RWPE2 (cell line): ENCODE data around the gene HOXD8.

Experiments used
- ATAC-seq: fragments of 200-7000 bp; cut with Tn5 transposase; 3 replicates; pipeline ENCODE4 v1.9.1; 2021; ENCODE audit warnings: low read depth
- DNase-seq: peaks from one replicate; pipeline ENCODE4 v3.0.0-alpha.2; 2020; ENCODE audit warnings: low spot score
- H3K27ac ChIP-seq: fragments of 450-650 bp; 2 replicates; pipeline ENCODE4 v1.5.1; 2017; ENCODE audit warnings: mild to moderate bottlenecking; ENCODE audit not compliant: poor library complexity, severe bottlenecking
- H3K27me3 ChIP-seq: fragments of 250-450 bp; sonication (Bioruptor Pico); 2 replicates; pipeline ENCODE4 v1.5.1; 2021; ENCODE audit warnings: mild to moderate bottlenecking, moderate library complexity; ENCODE audit not compliant: insufficient read depth, poor library complexity, severe bottlenecking
- H3K36me3 ChIP-seq: fragments of 250-450 bp; sonication (Bioruptor Pico); 2 replicates; pipeline ENCODE4 v1.5.1; 2020; ENCODE audit warnings: low read depth, mild to moderate bottlenecking, moderate library complexity
- H3K4me1 ChIP-seq: fragments of 250-450 bp; sonication (Bioruptor Pico); 2 replicates; pipeline ENCODE4 v1.5.1; 2021; ENCODE audit warnings: mild to moderate bottlenecking, moderate library complexity; ENCODE audit not compliant: insufficient read depth, poor library complexity, severe bottlenecking
- H3K4me3 ChIP-seq: fragments of 250-450 bp; sonication (Bioruptor Pico); 2 replicates; pipeline ENCODE4 v1.5.1; 2021; ENCODE audit warnings: mild to moderate bottlenecking, moderate library complexity; ENCODE audit not compliant: severe bottlenecking
- H3K9me3 ChIP-seq: fragments of 250-450 bp; sonication (Bioruptor Pico); 2 replicates; pipeline ENCODE4 v1.5.1; 2021; ENCODE audit warnings: mild to moderate bottlenecking, moderate library complexity; ENCODE audit not compliant: severe bottlenecking
- CTCF ChIP-seq: fragments of 450-650 bp; IDR thresholded peaks from one replicate; pipeline ENCODE4 v1.5.1; 2017; ENCODE audit warnings: mild to moderate bottlenecking, moderate library complexity; ENCODE audit not compliant: poor library complexity, severe bottlenecking

HOXD8 gene

GRCh38 chr2:176097820-176098365 is 31.6 kb upstream of the HOXD8 start:
- DNase-seq (no peak), ATAC-seq (peak; percentile 20; the same call in 2 of the 3 replicates)
- Histone ChIP-seq H3K4me3 (peak overlapping the region; percentile 45), H3K27ac (no peak overlapping the region), H3K27me3 (peaks cover 55% of the 10 kb centered on the region), H3K9me3 (no peaks in the 10 kb centered on the region), H3K36me3 (no peaks in the 10 kb centered on the region), H3K4me1 (no peaks in the 10 kb centered on the region)
- peak; percentile 66 for TF ChIP-seq CTCF

- ATAC-seq (no peak), DNase-seq (no peak)
- H3K27ac ChIP-seq, result no peak overlapping the region
- TF ChIP-seq CTCF, result no peak
- H3K9me3 ChIP-seq, result no peaks in the 10 kb centered on the region
- H3K4me1 ChIP-seq, result no peaks in the 10 kb centered on the region
- H3K27me3 ChIP-seq, result peaks cover 49% of the 10 kb centered on the region
- no peak overlapping the region for H3K4me3 ChIP-seq
- H3K36me3 ChIP-seq, result no peaks in the 10 kb centered on the region
Observed at GRCh38 chr2:176098366-176099158, 30.9 kb upstream of the HOXD8 start.

- H3K27me3 ChIP-seq, result peaks cover 42% of the 10 kb centered on the region
- no peaks in the 10 kb centered on the region for H3K9me3 ChIP-seq
- no peak for TF ChIP-seq CTCF
- no peaks in the 10 kb centered on the region for H3K4me1 ChIP-seq
- H3K27ac ChIP-seq, result no peak overlapping the region
- ATAC-seq (no peak), DNase-seq (no peak)
- H3K4me3 ChIP-seq, result no peak overlapping the region
- H3K36me3 ChIP-seq, result no peaks in the 10 kb centered on the region
Observed at GRCh38 chr2:176099159-176099727, 30.3 kb upstream of the HOXD8 start.

GRCh38 chr2:176099728-176100546 is 29.6 kb upstream of the HOXD8 start, which contains the start of gene HOXD12:
Gene HOXD12 (plus strand): TSS chr2:176099795. CDS start chr2:176099802, 7 bp downstream.
- DNase-seq, result no peak
- Histone ChIP-seq H3K4me3 (no peak within 1 kb of the TSS), H3K36me3 (no peaks in the 10 kb centered on the region), H3K27ac (no peak within 1 kb of the TSS), H3K27me3 (peaks cover 35% of the 10 kb centered on the region), H3K9me3 (no peaks in the 10 kb centered on the region), H3K4me1 (no peaks in the 10 kb centered on the region)
- TF ChIP-seq CTCF, result no peak
- ATAC-seq, result no peak
